Non-pigmented ciliary epithelial cell (primary cell): ENCODE measurements around the gene SACM1L.

Source experiments
- DNase-seq: peaks from one replicate; pipeline ENCODE4 v3.0.0-alpha.2; 2010; ENCODE audit warnings: low read depth

SACM1L gene

GRCh38 chr3:45772341-45773035 lies 83.3 kb downstream of the SACM1L start:
- DNase-seq: no peak

GRCh38 chr3:45773072-45773471 lies 83.9 kb downstream of the SACM1L start:
- DNase-seq: no peak

GRCh38 chr3:45773714-45774449 lies 84.7 kb downstream of the SACM1L start:
- no peak for DNase-seq

GRCh38 chr3:45774581-45775521 lies 85.7 kb downstream of the SACM1L start:
- DNase-seq: no peak

GRCh38 chr3:45775571-45776300 lies 86.5 kb downstream of the SACM1L start:
- DNase-seq: no peak

- no peak for DNase-seq
Measured at GRCh38 chr3:45776301-45776595, 87.1 kb downstream of the SACM1L start.

DNA sequence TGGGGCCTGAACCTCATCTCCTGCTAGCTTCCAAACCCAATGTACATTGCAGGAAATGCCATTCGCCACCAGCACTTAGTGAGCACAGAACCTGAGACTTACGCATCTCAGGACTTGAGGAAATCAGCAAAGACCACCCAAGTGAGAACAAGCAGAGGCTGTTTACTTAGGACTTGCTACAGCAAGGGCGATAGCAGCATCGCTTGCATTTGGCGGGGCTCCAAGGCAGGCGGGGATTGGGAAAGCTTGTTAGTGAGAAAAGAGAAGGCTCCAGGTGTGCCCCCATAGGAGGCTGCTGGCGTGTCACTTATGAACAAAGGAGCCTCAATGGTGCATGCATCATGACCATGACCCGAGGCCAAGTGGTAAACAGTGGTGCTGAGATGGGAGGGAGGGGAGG lies 87.4 kb downstream of the SACM1L start:
- DNase-seq: no peak

GRCh38 chr3:45777111-45777745 lies 88.0 kb downstream of the SACM1L start:
- no peak for DNase-seq

DNA sequence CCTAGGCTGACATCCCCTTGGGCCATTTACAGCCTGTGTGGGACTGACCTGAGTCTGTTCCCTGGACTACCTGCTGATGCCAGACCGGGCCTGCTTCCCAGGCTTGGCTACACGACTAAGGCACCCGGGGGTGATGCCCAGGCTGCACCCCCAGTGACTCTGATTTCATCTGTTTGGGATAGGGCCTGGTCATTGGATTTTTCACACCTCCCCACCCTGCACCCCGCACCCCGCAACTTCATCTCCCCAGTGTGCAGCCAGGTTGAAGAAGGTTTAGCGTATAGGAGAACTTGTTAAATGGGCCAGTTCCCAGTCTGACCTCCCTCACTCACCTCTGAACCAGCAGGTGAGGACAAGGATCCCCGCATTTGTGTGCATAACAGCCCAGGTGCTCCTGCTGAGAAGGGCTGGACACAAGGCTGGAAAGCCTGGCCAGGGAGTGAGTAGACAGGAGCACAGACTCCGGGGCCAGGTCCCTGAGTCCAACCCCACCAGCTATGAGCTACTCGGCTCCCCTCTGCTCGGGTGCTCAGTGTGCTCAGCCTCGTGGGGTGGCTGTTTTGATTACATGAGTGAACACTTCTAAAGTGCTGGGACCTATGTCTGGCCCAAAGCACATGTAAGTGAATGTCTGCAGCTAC lies 88.7 kb downstream of the SACM1L start:
- no peak for DNase-seq

DNA sequence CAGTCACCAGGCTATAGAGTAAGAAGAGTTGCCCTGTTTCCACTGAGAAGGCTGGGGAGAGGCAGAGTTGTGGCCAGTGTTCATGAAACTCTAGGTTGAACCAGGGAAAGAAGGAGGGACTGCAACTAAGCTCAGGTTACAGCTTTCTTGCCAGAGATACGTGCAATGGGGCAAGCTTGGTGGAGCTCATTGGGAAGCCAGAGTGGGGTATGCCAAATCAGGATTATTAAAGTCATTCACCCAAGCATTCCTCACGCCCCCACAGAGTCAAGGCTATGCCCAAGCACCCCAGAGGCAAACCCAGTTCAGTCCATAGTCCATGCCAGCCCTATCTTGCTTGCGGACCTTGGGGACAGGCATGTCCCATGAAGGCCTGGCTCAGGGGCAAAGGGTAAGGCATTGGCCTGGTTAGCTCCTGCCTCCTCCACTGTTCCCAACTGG lies 89.6 kb downstream of the SACM1L start:
- DNase-seq: no peak

GRCh38 chr3:45779746-45780735 lies 90.8 kb downstream of the SACM1L start:
- DNase-seq: no peak

DNA sequence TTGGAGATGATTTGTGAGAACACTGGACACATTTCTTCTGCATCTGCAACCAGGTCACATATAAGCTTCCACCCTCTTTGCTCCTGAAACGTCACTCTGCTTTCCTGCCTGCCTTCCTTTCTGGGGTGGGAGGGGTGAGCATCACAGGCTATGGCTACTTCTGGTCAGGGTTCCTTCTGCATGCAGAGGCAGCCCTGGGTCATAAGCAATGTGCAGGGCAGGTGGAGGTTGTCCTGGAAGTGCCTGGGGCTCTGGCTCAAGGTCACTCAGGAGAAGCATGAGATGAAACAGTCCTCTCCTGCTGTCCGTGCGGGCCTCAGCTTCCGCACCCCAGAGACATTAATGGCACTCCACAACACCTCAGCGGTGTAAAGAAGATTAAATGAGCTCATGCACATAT lies 92.1 kb downstream of the SACM1L start:
- DNase-seq: no peak

DNA sequence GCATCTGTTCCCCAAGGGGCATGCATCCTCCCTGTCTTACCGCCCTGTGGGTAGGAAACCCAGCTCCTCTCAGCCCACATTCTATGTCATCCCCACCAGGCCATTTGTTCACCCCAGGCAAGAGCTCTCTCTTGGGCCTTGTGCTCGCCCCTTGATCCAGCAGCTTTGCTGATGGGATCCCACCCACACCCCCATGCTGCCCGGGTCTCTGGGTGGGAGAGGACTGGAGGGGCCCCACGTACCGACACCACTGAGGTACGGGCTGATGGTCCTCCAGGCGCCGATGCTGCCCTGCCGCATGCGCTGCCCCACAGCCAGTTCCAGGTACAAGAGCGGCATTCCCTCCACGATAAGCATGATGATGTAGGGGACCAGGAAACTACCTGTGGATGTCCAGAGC lies 92.6 kb downstream of the SACM1L start:
- DNase-seq: no peak

- no peak for DNase-seq
Measured at GRCh38 chr3:45782381-45782780, 93.2 kb downstream of the SACM1L start.

DNA sequence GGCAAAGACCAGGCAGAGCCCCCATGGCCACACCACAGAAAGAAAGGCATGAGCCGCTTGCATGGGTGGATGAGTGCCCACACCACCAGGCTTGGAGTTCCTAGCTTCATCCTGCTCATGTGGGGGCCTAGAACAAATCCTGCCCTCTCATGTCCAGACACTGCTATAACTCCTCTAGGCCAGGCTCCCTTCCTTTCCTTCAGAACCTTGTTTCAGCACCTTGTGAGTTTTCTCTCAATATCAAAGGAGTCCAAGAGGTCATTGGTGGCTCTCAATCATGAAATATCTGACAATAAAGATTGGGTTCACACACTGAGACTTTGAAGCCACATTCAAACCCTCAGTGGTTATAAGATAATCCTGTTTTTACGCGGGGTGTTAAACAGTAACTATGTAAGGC lies 94.5 kb downstream of the SACM1L start:
- DNase-seq: no peak

GRCh38 chr3:45785605-45786150 lies 96.5 kb downstream of the SACM1L start:
- no peak for DNase-seq

- no peak for DNase-seq
Measured at GRCh38 chr3:45786801-45787495, 97.8 kb downstream of the SACM1L start.

DNA sequence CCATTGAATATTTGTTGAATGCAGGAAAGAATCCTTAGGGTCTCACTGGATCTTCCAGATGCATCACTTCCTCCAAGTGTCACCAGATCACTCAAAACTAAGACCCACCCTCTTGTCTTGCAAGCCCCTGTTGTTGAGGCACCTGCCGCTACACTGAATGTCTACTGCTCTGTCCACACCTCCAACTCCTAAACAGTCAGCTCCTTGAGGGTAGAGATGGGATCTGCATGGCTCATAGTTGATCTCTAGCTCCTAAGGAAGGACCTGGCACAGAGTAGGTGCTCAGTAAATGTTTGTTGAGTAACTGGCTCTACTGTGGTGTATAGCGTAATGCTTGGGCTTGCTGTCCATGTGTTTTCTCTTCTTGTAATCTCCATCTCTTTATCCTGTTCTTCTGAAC lies 98.4 kb downstream of the SACM1L start:
- DNase-seq: no peak

- DNase-seq: no peak
Measured at GRCh38 chr3:45789235-45789812, 100.1 kb downstream of the SACM1L start.
